22Rv1 (cell line): ENCODE data around the gene MMRN1.

Experiments
- CTCF ChIP-seq: fragments of 450-650 bp; IDR thresholded peaks from 2 replicates; pipeline ENCODE4 v1.5.1; 2017; ENCODE audit warnings: mild to moderate bottlenecking
- ZFX ChIP-seq: fragments of 450-650 bp; IDR thresholded peaks from 2 replicates; pipeline ENCODE4 v1.6.1; 2017; ENCODE audit warnings: antibody characterized with exemption, borderline replicate concordance

GRCh38 chr4:89994176-89994873 lies 99.7 kb downstream of the MMRN1 start:
- no peak for TF ChIP-seq CTCF
- TF ChIP-seq ZFX: no peak
